KBM-7 (cell line): ENCODE measurements around the gene FKBP15.
"Not testable (repeated sequence)": the region's sequence is repeated elsewhere in the genome, so short reads cannot be mapped to it uniquely, and the experiment has no call there.

Experiments
- DNase-seq: peaks from one replicate; pipeline ENCODE4 v3.0.0-alpha.2; 2015
- in situ Hi-C: fragments of 300-500 bp; cut with MboI; formaldehyde crosslinking; loops from 2 replicates; pipeline ENCODE4 v1.14.3; 2020; ENCODE audit warnings: low sequenced_read_pairs, low pct_unique_long_range_greater_than_20kb, mixed read lengths

The FKBP15 gene

GRCh38 chr9:113221003-113221799, at the start of gene FKBP15, which contains the start of gene SLC31A1:
Gene FKBP15, minus strand, starts transcription at chr9:113221277. Its CDS starts 34 bp downstream, at chr9:113221243.
Gene SLC31A1, plus strand, starts transcription at chr9:113221544. Its CDS starts 34,605 bp downstream, at chr9:113256149.
- in situ Hi-C loops, result no loop called here
- DNase-seq, result peak; percentile 99

- in situ Hi-C loops, result no loop called here
- DNase-seq, result no peak
Measured at GRCh38 chr9:113269871-113270270, 48.8 kb upstream of the FKBP15 start.

- no peak for DNase-seq
- in situ Hi-C loops, result no loop called here
Measured at GRCh38 chr9:113269355-113269754, 48.3 kb upstream of the FKBP15 start.

- in situ Hi-C loops, result no loop called here
- no peak for DNase-seq
Measured at GRCh38 chr9:113267911-113268566, 47.0 kb upstream of the FKBP15 start.

GRCh38 chr9:113266174-113266573, 45.1 kb upstream of the FKBP15 start:
- in situ Hi-C loops, result no loop called here

GRCh38 chr9:113261917-113262671, 41.0 kb upstream of the FKBP15 start:
- in situ Hi-C loops, result no loop called here
- DNase-seq, result no peak

More at GRCh38 chr9:113266174-113266573, 45.1 kb upstream of the FKBP15 start:
- DNase-seq, result no peak

GRCh38 chr9:113258282-113258681, 37.2 kb upstream of the FKBP15 start:
- DNase-seq, result no peak
- in situ Hi-C loops, result no loop called here

GRCh38 chr9:113257863-113258262, 36.8 kb upstream of the FKBP15 start:
- DNase-seq, result no peak
- in situ Hi-C loops, result no loop called here

GRCh38 chr9:113255438-113255837, 34.4 kb upstream of the FKBP15 start:
- DNase-seq, result no peak
- in situ Hi-C loops, result no loop called here

GRCh38 chr9:113254991-113255390, 33.9 kb upstream of the FKBP15 start:
- DNase-seq, result no peak
- in situ Hi-C loops, result no loop called here

GRCh38 chr9:113250807-113251206, 29.7 kb upstream of the FKBP15 start:
- in situ Hi-C loops, result no loop called here
- DNase-seq, result no peak

GRCh38 chr9:113249661-113250060, 28.6 kb upstream of the FKBP15 start:
- in situ Hi-C loops, DNase-seq: not testable (repeated sequence)

GRCh38 chr9:113247640-113248039, 26.6 kb upstream of the FKBP15 start:
- in situ Hi-C loops, result no loop called here
- no peak for DNase-seq

GRCh38 chr9:113246928-113247327, 25.9 kb upstream of the FKBP15 start:
- no peak for DNase-seq
- in situ Hi-C loops, result no loop called here

GRCh38 chr9:113245894-113246293, 24.8 kb upstream of the FKBP15 start:
- DNase-seq, result no peak
- in situ Hi-C loops, result no loop called here

GRCh38 chr9:113244556-113244955, 23.5 kb upstream of the FKBP15 start:
- no peak for DNase-seq
- in situ Hi-C loops, result no loop called here

- no peak for DNase-seq
- in situ Hi-C loops, result no loop called here
Measured at GRCh38 chr9:113241161-113241560, 20.1 kb upstream of the FKBP15 start.

- in situ Hi-C loops, result no loop called here
- DNase-seq, result no peak
Measured at GRCh38 chr9:113238859-113239232, 17.8 kb upstream of the FKBP15 start.

- in situ Hi-C loops, result no loop called here
- DNase-seq, result no peak
Measured at GRCh38 chr9:113238202-113238858, 17.3 kb upstream of the FKBP15 start.
